HG02642 (cell line): ENCODE measurements around the gene FOXP1.
"Not testable (repeated sequence)": the region's sequence is repeated elsewhere in the genome, so short reads cannot be mapped to it uniquely, and the experiment has no call there.

Experiments used
- ATAC-seq: cut with Tn5 transposase; IDR thresholded peaks from one replicate; pipeline ENCODE4 v1.9.1; 2021; ENCODE audit warnings: mild to moderate bottlenecking; ENCODE audit not compliant: unreplicated experiment, poor library complexity

FOXP1 gene

DNA sequence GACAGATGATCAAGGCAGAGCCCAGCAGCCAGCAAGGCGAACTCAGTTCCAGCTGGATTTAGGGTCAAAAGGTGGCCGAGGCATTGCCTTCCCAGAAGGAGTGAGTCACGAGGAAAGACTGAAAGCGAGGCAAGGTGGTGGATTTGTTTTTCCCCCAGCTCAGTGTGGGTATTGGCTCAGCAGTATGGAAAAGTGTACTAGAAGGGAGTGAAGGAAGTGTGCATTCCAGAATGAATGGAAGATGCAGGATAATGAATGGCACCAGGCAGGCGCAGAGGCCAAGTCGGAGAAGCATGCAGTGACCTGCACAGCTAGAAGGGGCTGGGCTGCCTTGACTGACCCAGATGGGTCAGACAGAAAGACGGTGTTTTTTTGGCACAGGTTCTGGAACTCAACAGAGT is 46.3 kb downstream of the FOXP1 start:
- no peak for ATAC-seq

DNA sequence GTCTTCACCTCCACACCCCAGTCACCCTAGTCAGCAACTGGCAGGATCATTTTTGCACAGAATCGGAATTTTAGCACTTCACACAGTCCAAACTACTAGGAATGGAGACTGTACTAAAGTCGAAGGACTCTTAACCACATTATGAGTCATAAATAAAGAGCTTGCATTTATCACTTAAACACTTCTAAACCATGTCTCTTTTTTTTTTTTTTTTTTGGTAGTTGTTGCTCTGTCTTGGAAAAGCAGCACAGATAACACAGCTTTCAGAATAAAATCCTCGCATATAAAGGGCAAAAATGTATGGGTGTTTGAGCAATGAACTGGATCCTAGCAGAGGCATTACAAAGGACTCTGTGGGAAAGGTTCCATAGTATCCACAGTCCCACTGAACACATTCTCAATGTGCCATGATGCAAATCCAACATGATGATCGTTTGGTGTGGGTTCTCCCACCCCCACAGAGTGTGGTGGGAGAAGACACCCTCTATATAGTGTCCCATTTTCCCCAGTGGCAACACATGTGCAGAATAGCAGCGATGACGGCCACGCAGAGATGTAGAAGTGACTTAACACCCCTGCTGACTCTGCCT is 47.1 kb downstream of the FOXP1 start:
- ATAC-seq: no peak

DNA sequence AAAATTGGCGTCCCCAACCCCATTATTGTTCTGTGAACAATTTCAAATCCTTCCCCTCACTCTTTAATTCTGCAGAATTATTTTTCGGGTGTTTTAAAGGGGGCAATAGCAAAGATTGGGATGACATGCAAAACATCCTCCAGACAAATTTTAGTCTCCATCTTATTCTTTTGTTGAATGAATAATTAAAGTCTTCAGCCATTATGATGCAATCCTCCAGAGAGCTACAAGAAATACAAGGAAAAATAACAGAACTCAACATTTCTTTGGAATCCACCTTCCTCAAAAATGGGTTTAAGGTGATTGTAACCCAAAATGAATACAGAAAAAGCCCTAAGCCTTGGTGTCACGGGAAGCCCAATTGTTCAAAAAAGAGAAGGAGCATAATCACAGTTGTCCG is 49.9 kb downstream of the FOXP1 start:
- no peak for ATAC-seq

- ATAC-seq: no peak
Observed at GRCh38 chr3:71532639-71533395, 50.7 kb downstream of the FOXP1 start.

- no peak for ATAC-seq
Observed at GRCh38 chr3:71530903-71531530, 52.5 kb downstream of the FOXP1 start.

GRCh38 chr3:71528816-71529215 is 54.7 kb downstream of the FOXP1 start:
- ATAC-seq: no peak

GRCh38 chr3:71526448-71526847 is 57.1 kb downstream of the FOXP1 start:
- not testable (repeated sequence) for ATAC-seq

GRCh38 chr3:71525391-71525790 is 58.1 kb downstream of the FOXP1 start:
- ATAC-seq: no peak

DNA sequence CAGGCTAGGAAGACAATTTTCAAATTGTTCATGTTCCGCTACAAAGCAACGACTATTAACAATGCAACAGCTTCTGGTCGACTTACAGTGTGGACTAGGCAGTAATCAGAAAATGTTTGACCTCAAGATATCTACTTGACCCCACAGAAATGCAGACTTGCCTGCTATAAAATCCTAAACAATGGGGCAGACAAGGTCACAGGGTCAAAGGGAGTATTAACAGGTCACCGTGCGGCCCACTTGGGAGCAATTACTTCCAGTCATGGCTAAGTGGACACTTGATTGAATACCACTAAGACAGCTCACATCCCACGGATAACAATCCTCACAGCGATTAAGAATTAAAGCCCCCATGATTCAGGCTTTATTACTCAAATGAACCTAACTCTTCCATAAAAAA is 58.9 kb downstream of the FOXP1 start:
- no peak for ATAC-seq

- ATAC-seq: no peak
Observed at GRCh38 chr3:71523628-71524027, 59.9 kb downstream of the FOXP1 start.

DNA sequence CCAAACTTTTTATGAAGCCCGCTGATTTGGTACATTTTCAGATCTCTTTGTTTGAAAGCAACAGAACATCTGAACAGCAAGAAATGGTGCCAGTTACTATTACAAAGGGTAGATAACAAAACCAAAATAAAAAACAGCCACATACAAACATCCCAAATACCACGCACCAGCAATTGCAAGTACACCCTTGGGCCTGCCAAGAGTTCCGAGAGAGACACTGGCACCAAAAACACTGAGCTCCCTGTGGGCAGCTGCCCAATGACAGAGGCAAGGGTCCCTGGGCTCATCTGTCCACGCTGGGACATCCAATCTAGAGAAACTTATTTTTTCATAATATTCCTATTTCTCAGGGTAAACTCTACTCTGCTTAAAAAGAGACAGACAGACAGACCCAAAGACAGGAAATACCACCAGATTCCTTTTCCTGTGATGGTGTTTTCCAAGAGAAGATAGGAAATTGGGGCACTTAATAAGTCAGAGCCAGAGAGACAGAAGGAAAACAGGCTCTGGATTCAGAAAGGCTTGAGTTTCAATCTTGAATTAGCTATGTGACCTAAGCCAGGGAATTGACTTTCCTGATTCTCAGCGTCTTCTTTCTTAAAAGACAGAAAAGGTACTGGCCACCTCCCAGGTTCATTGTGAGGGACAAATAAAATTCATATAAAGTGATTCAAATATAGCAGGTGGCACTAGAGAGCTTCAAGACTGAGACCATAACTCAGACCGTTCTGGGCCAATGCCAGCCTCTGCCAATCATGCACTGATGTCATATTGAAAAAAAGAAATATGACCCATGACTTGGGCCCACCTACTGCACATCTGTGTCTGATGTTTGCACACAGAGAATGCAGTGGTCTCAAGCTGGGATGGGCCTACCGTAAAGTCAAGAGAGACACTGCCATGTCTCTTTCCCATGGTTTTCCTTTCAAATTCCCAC is 61.3 kb downstream of the FOXP1 start:
- ATAC-seq: no peak

- no peak for ATAC-seq
Observed at GRCh38 chr3:71521021-71521352, 62.5 kb downstream of the FOXP1 start.

DNA sequence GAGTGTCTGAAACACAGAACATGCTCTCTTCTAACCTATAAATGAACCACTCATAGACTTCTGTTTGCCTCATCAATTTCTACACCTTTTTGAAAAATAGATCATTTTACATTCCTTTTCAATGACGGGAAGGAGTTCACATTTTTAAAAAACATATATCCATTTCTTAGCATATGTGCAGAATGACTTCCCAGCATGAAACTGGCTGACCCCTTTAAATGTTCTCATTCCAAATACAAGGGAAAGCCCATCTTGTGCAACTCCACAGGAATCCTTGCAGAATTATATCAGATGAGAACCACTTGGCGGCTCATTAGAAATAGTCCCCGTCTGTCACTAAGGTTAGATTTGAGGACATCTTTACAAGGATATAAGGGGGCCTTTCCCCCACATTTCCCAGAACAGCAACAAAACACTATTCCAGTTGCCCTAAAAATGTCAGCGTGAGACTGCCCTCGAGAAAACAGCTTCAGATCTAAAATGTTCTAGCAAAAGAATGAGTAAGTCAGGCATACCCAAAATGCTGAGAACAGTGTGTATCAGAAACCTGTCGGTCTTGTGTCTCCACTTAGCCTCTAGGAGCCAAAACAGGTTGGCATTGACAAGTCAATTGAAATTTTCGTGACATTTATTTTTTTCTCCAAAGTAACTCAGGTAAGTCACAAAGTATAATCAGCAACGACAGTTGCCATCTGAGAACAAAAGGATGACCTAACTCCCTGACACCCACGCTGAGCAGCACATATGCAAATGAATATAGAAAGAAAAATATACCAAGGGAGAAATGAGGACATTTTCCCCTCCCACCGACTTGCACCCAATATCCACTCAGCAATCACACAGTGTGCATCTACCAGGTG is 63.1 kb downstream of the FOXP1 start:
- ATAC-seq: no peak

- ATAC-seq: no peak
Observed at GRCh38 chr3:71518089-71518488, 65.4 kb downstream of the FOXP1 start.

- no peak for ATAC-seq
Observed at GRCh38 chr3:71517271-71517791, 66.2 kb downstream of the FOXP1 start.

GRCh38 chr3:71515636-71516365 is 67.7 kb downstream of the FOXP1 start:
- no peak for ATAC-seq

GRCh38 chr3:71514621-71515020 is 68.9 kb downstream of the FOXP1 start:
- ATAC-seq: no peak

DNA sequence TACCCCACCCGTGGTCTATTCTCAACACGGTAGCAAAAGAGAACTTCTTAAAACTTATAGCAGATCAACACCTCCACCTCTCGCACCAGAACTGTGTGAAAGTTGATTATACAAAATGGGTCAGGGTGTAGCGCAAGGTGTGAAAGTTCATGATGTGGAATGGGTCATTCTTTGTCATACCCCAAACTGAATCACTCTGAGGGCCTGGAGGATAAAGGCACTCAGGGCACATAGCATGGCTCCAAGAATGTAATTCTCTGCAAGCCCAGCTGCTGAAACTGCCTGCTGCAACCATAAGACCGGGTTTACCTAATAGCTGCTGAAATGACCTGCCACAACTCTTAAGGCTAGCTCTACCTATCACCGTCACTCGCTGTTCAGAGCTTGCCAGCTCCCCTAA is 70.0 kb downstream of the FOXP1 start:
- ATAC-seq: no peak

DNA sequence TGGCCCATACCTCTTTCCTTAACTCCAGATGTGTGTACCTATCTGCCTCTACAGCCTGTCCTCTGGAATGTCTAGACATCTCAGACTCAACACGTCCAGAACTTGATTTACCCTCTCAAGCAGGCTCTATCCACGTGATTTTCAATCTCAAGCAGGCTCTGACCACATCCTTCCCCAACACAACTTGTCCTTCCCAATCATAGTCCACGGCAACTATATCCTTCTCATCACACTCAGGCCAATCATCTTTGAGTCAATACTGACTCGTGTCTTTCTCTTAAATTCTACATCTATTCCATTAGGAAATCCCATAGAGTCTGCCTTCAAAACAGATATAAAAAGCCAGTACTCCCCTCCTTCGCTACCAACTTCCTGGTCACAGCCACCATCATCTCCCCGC is 70.4 kb downstream of the FOXP1 start:
- no peak for ATAC-seq
